Neuronal stem cell (in vitro differentiated cells): ENCODE results near the gene SUPV3L1.
"Not testable (repeated sequence)": the region's sequence is repeated elsewhere in the genome, so short reads cannot be mapped to it uniquely, and the experiment has no call there.

ENCODE experiments used
- DNase-seq: peaks from one replicate; pipeline ENCODE4 v3.0.0-alpha.2; 2013; ENCODE audit warnings: low spot score
- H2AFZ ChIP-seq: one replicate; pipeline ENCODE4 v1.6.1; 2013; ENCODE audit warnings: mild to moderate bottlenecking, low read length, inconsistent platforms
- H2AK5ac ChIP-seq: 2 replicates; pipeline ENCODE4 v1.6.1; 2013; ENCODE audit warnings: low read depth, mild to moderate bottlenecking, inconsistent platforms, low read length, moderate library complexity, mixed read lengths
- H2BK120ac ChIP-seq: 2 replicates; pipeline ENCODE4 v1.6.1; 2013; ENCODE audit warnings: low read depth, mild to moderate bottlenecking, inconsistent platforms, low read length, moderate library complexity, mixed read lengths
- H2BK12ac ChIP-seq: one replicate; pipeline ENCODE4 v1.6.1; 2013; ENCODE audit warnings: low read length, inconsistent platforms
- H2BK15ac ChIP-seq: 2 replicates; pipeline ENCODE4 v1.6.1; 2013; ENCODE audit warnings: mild to moderate bottlenecking, low read length, inconsistent platforms, mixed read lengths
- H2BK5ac ChIP-seq: one replicate; pipeline ENCODE4 v1.6.1; 2013; ENCODE audit warnings: inconsistent platforms, mild to moderate bottlenecking, low read length, moderate library complexity
- H3K14ac ChIP-seq: one replicate; pipeline ENCODE4 v1.6.1; 2013; ENCODE audit warnings: low read length, inconsistent platforms
- H3K18ac ChIP-seq: 2 replicates; pipeline ENCODE4 v1.6.1; 2013; ENCODE audit warnings: low read length, inconsistent platforms
- H3K23ac ChIP-seq: 2 replicates; pipeline ENCODE4 v1.6.1; 2013; ENCODE audit warnings: low read depth, mild to moderate bottlenecking, mixed read lengths, low read length, inconsistent platforms; ENCODE audit not compliant: poor library complexity
- H3K27ac ChIP-seq: replicated peaks from 3 replicates; pipeline ENCODE4 v1.5.1; 2013; ENCODE audit warnings: low read length, inconsistent platforms
- H3K27me3 ChIP-seq, 3 experiments: 2 replicates each; pipeline ENCODE4 v1.6.1; 2013; ENCODE audit warnings: low read length in 3 of 3, mild to moderate bottlenecking in 2 of 3, inconsistent platforms in 1 of 3, low read depth in 1 of 3, mixed read lengths in 1 of 3, moderate library complexity in 1 of 3; ENCODE audit not compliant: control insufficient read depth in 3 of 3, insufficient read depth in 3 of 3
- H3K36me3 ChIP-seq, 2 donors: replicated peaks in 1 of 2; 2 replicates each; pipeline ENCODE4 v1.6.1; 2013; ENCODE audit warnings: low read length in 2 of 2; ENCODE audit not compliant: control insufficient read depth in 2 of 2, insufficient read depth in 2 of 2
- H3K4ac ChIP-seq: 2 replicates; pipeline ENCODE4 v1.6.1; 2013; ENCODE audit warnings: inconsistent platforms, mild to moderate bottlenecking, low read length, moderate library complexity
- H3K4me1 ChIP-seq, 2 donors: 1 replicate in 1 of 2; 2 replicates in 1 of 2; pipeline ENCODE4 v1.6.1; 2013; ENCODE audit warnings: low read length in 2 of 2, low read depth in 1 of 2; ENCODE audit not compliant: control insufficient read depth in 2 of 2, insufficient read depth in 1 of 2
- H3K4me2 ChIP-seq: one replicate; pipeline ENCODE4 v1.6.1; 2013; ENCODE audit warnings: mild to moderate bottlenecking, low read length, inconsistent platforms; ENCODE audit not compliant: insufficient read depth, poor library complexity, severe bottlenecking
- H3K4me3 ChIP-seq, 2 donors: 2 replicates each; pipeline ENCODE4 v1.5.1; 2013; ENCODE audit warnings: low read length in 2 of 2, mild to moderate bottlenecking in 2 of 2, inconsistent platforms in 1 of 2, moderate library complexity in 1 of 2
- H3K79me1 ChIP-seq: one replicate; pipeline ENCODE4 v1.6.1; 2013; ENCODE audit warnings: low read depth, mild to moderate bottlenecking, inconsistent platforms, low read length, moderate library complexity
- H3K9ac ChIP-seq: one replicate; pipeline ENCODE4 v1.6.1; 2013; ENCODE audit warnings: mild to moderate bottlenecking, low read depth, low read length, inconsistent platforms; ENCODE audit not compliant: poor library complexity
- H3K9me3 ChIP-seq, 2 donors: replicated peaks in 1 of 2; 2 replicates each; pipeline versions ENCODE3 to v1.6.1; 2013; ENCODE audit warnings: low read length in 2 of 2, mild to moderate bottlenecking in 2 of 2, inconsistent platforms in 1 of 2, low read depth in 1 of 2, mixed read lengths in 1 of 2, moderate library complexity in 1 of 2; ENCODE audit not compliant: control insufficient read depth in 2 of 2, insufficient read depth in 1 of 2
- H4K8ac ChIP-seq: one replicate; pipeline ENCODE4 v1.6.1; 2013; ENCODE audit warnings: low read depth, mild to moderate bottlenecking, inconsistent platforms, low read length, moderate library complexity
- H4K91ac ChIP-seq: one replicate; pipeline ENCODE4 v1.6.1; 2013; ENCODE audit warnings: low read length, low read depth, mild to moderate bottlenecking, inconsistent platforms; ENCODE audit not compliant: poor library complexity
- WGBS, 2 donors: extraction: QIAGEN DNeasy Blood & Tissue Kit; methylation state at CpG; one replicate each; pipeline ENCODE4 v1.1.7; 2013; ENCODE audit warnings: missing lambda C conversion rate in 2 of 2, mixed read lengths in 1 of 2; ENCODE audit not compliant: insufficient read length in 2 of 2, insufficient replicate concordance in 1 of 2; ENCODE audit errors: extremely low coverage in 2 of 2; 5-methylcytosine and 5-hydroxymethylcytosine counted together

Gene SUPV3L1

GRCh38 chr10:69142074-69142473, 38.0 kb upstream of the SUPV3L1 start:
- H3K4ac ChIP-seq, H4K8ac ChIP-seq, H2BK5ac ChIP-seq, H2BK12ac ChIP-seq, DNase-seq, H3K4me2 ChIP-seq, H3K18ac ChIP-seq, H3K27me3 ChIP-seq, H4K91ac ChIP-seq, H3K9ac ChIP-seq, H2AK5ac ChIP-seq, H2BK120ac ChIP-seq, H3K23ac ChIP-seq, H3K4me1 ChIP-seq, H3K27ac ChIP-seq, H2BK15ac ChIP-seq, H3K14ac ChIP-seq, H3K79me1 ChIP-seq, H3K9me3 ChIP-seq, H2AFZ ChIP-seq, H3K4me3 ChIP-seq: not testable (repeated sequence)
- H3K36me3 ChIP-seq = peaks cover 2 to 25% of the 10 kb centered on the region in 2 donors
- no CpG with 5 or more reads among the region's 3 CpGs for WGBS, 2 donors

GRCh38 chr10:69142983-69143382, 37.1 kb upstream of the SUPV3L1 start:
- Histone ChIP-seq H2BK120ac (no peak overlapping the region), H3K14ac (no peak overlapping the region), H3K27me3 (no peaks in the 10 kb centered on the region), H3K9me3 (no peaks in the 10 kb centered on the region), H2BK12ac (no peak overlapping the region), H2AFZ (no peak overlapping the region), H4K8ac (no peak overlapping the region), H2AK5ac (no peak overlapping the region), H3K27ac (no peak overlapping the region), H3K4me3 (no peak overlapping the region), H3K18ac (no peak overlapping the region), H3K36me3 (peaks cover 0 to 15% of the 10 kb centered on the region in 2 donors), H3K23ac (no peak overlapping the region), H3K4me2 (no peak overlapping the region), H2BK15ac (no peak overlapping the region), H2BK5ac (no peak overlapping the region), H3K4ac (no peak overlapping the region), H3K79me1 (no peaks in the 10 kb centered on the region), H3K9ac (no peak overlapping the region), H3K4me1 (no peaks in the 10 kb centered on the region), H4K91ac (no peak overlapping the region)
- no CpG with 5 or more reads among the region's 3 CpGs for WGBS, 2 donors
- DNase-seq = no peak

- H3K4ac ChIP-seq = no peak overlapping the region
- H3K27ac ChIP-seq = no peak overlapping the region
- no peak overlapping the region for H2AFZ ChIP-seq
- no peak overlapping the region for H4K91ac ChIP-seq
- H3K23ac ChIP-seq = no peak overlapping the region
- no peak overlapping the region for H2AK5ac ChIP-seq
- no peak overlapping the region for H2BK5ac ChIP-seq
- H3K79me1 ChIP-seq = no peaks in the 10 kb centered on the region
- H3K4me3 ChIP-seq = no peak overlapping the region
- no peak for DNase-seq
- no peak overlapping the region for H3K18ac ChIP-seq
- H3K36me3 ChIP-seq = peaks cover 0 to 6% of the 10 kb centered on the region in 2 donors
- H3K14ac ChIP-seq = no peak overlapping the region
- H2BK15ac ChIP-seq = no peak overlapping the region
- no peak overlapping the region for H3K9ac ChIP-seq
- no peaks in the 10 kb centered on the region for H3K9me3 ChIP-seq
- no CpG with 5 or more reads among the region's 1 CpG for WGBS, 2 donors
- H2BK120ac ChIP-seq = no peak overlapping the region
- no peak overlapping the region for H3K4me2 ChIP-seq
- no peaks in the 10 kb centered on the region for H3K27me3 ChIP-seq
- H4K8ac ChIP-seq = no peak overlapping the region
- H3K4me1 ChIP-seq = no peaks in the 10 kb centered on the region
- H2BK12ac ChIP-seq = no peak overlapping the region
Observed at GRCh38 chr10:69145329-69145728, 34.7 kb upstream of the SUPV3L1 start.

GRCh38 chr10:69145864-69146263, 34.2 kb upstream of the SUPV3L1 start:
- no peak overlapping the region for H3K4me2 ChIP-seq
- H2AFZ ChIP-seq = no peak overlapping the region
- H2BK120ac ChIP-seq = no peak overlapping the region
- no peak overlapping the region for H3K27ac ChIP-seq
- H3K4me1 ChIP-seq = no peaks in the 10 kb centered on the region
- no peak overlapping the region for H4K91ac ChIP-seq
- H2BK15ac ChIP-seq = no peak overlapping the region
- H2BK5ac ChIP-seq = no peak overlapping the region
- no peak overlapping the region for H3K4ac ChIP-seq
- H2AK5ac ChIP-seq = no peak overlapping the region
- no peak overlapping the region for H3K9ac ChIP-seq
- H3K18ac ChIP-seq = no peak overlapping the region
- no peak overlapping the region for H3K4me3 ChIP-seq
- H3K14ac ChIP-seq = no peak overlapping the region
- no CpG with 5 or more reads among the region's 8 CpGs for WGBS, 2 donors
- H3K79me1 ChIP-seq = peaks cover 1% of the 10 kb centered on the region
- H3K36me3 ChIP-seq = peaks cover 0 to 6% of the 10 kb centered on the region in 2 donors
- no peak overlapping the region for H3K23ac ChIP-seq
- no peak for DNase-seq
- H2BK12ac ChIP-seq = no peak overlapping the region
- H4K8ac ChIP-seq = no peak overlapping the region
- H3K9me3 ChIP-seq = no peaks in the 10 kb centered on the region
- no peaks in the 10 kb centered on the region for H3K27me3 ChIP-seq
